NCI-H2196 treated with DMSO at 0.1 percent for 48 hours (cell line): ENCODE data around the gene KLK2.

Experiments used
- DNase-seq: peaks from one replicate; lab custom pipeline; 2025; ENCODE audit not compliant: unreplicated experiment; lab: John Stamatoyannopoulos, UW

KLK2 gene

GRCh38 chr19:50844296-50844935, 28.8 kb upstream of the KLK2 start:
- peak; percentile 28 for DNase-seq

DNA sequence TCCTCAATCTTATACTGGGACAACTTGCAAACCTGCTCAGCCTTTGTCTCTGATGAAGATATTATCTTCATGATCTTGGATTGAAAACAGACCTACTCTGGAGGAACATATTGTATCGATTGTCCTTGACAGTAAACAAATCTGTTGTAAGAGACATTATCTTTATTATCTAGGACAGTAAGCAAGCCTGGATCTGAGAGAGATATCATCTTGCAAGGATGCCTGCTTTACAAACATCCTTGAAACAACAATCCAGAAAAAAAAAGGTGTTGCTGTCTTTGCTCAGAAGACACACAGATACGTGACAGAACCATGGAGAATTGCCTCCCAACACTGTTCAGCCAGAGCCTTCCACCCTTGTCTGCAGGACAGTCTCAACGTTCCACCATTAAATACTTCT, 22.5 kb upstream of the KLK2 start:
- DNase-seq = no peak

DNA sequence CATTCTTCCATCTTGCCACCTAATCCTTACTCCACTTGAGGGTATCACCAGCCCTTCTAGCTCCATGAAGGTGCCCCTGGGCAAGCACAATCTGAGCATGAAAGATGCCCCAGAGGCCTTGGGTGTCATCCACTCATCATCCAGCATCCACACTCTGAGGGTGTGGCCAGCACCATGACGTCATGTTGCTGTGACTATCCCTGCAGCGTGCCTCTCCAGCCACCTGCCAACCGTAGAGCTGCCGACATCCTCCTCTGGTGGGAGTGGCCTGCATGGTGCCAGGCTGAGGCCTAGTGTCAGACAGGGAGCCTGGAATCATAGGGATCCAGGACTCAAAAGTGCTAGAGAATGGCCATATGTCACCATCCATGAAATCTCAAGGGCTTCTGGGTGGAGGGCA, 21.6 kb upstream of the KLK2 start:
- DNase-seq = no peak

DNA sequence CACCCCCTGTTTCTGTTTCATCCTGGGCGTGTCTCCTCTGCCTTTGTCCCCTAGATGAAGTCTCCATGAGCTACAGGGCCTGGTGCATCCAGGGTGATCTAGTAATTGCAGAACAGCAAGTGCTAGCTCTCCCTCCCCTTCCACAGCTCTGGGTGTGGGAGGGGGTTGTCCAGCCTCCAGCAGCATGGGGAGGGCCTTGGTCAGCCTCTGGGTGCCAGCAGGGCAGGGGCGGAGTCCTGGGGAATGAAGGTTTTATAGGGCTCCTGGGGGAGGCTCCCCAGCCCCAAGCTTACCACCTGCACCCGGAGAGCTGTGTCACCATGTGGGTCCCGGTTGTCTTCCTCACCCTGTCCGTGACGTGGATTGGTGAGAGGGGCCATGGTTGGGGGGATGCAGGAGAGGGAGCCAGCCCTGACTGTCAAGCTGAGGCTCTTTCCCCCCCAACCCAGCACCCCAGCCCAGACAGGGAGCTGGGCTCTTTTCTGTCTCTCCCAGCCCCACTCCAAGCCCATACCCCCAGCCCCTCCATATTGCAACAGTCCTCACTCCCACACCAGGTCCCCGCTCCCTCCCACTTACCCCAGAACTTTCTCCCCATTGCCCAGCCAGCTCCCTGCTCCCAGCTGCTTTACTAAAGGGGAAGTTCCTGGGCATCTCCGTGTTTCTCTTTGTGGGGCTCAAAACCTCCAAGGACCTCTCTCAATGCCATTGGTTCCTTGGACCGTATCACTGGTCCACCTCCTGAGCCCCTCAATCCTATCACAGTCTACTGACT, 18.4 kb upstream of the KLK2 start, which contains the start of gene KLK3:
Gene KLK3 (plus strand): TSS at position 280 of the 775 bp plus-strand sequence. CDS start 41 bp downstream, at position 321.
- DNase-seq = no peak

- no peak for DNase-seq
Observed at GRCh38 chr19:50857366-50857765, 15.9 kb upstream of the KLK2 start.

GRCh38 chr19:50858886-50859285, 14.4 kb upstream of the KLK2 start:
- peak; percentile 87 for DNase-seq

DNA sequence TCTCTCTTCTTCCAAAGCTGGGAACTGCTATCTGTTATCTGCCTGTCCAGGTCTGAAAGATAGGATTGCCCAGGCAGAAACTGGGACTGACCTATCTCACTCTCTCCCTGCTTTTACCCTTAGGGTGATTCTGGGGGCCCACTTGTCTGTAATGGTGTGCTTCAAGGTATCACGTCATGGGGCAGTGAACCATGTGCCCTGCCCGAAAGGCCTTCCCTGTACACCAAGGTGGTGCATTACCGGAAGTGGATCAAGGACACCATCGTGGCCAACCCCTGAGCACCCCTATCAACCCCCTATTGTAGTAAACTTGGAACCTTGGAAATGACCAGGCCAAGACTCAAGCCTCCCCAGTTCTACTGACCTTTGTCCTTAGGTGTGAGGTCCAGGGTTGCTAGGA, 13.4 kb upstream of the KLK2 start:
- DNase-seq = no peak

DNA sequence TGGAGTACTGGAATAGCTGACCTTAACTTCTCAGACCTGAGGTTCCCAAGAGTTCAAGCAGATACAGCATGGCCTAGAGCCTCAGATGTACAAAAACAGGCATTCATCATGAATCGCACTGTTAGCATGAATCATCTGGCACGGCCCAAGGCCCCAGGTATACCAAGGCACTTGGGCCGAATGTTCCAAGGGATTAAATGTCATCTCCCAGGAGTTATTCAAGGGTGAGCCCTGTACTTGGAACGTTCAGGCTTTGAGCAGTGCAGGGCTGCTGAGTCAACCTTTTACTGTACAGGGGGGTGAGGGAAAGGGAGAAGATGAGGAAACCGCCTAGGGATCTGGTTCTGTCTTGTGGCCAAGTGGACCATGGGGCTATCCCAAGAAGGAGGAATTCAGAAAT, 12.2 kb upstream of the KLK2 start:
- no peak for DNase-seq

DNA sequence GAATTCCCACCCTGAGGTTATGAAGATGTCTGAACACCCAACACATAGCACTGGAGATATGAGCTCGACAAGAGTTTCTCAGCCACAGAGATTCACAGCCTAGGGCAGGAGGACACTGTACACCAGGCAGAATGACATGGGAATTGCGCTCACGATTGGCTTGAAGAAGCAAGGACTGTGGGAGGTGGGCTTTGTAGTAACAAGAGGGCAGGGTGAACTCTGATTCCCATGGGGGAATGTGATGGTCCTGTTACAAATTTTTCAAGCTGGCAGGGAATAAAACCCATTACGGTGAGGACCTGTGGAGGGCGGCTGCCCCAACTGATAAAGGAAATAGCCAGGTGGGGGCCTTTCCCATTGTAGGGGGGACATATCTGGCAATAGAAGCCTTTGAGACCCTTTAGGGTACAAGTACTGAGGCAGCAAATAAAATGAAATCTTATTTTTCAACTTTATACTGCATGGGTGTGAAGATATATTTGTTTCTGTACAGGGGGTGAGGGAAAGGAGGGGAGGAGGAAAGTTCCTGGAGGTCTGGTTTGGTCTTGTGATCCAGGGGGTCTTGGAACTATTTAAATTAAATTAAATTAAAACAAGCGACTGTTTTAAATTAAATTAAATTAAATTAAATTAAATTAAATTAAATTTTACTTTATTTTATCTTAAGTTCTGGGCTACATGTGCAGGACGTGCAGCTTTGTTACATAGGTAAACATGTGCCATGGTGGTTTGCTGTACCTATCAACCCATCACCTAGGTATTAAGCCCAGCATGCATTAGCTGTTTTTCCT, 11.5 kb upstream of the KLK2 start:
- DNase-seq = no peak

DNA sequence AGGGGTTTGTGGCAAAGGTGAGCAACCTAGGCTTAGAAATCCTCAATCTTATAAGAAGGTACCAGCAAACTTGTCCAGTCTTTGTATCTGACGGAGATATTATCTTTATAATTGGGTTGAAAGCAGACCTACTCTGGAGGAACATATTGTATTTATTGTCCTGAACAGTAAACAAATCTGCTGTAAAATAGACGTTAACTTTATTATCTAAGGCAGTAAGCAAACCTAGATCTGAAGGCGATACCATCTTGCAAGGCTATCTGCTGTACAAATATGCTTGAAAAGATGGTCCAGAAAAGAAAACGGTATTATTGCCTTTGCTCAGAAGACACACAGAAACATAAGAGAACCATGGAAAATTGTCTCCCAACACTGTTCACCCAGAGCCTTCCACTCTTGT, 3.8 kb upstream of the KLK2 start:
- DNase-seq = no peak

GRCh38 chr19:50870417-50871089, 2.7 kb upstream of the KLK2 start:
- no peak for DNase-seq

DNA sequence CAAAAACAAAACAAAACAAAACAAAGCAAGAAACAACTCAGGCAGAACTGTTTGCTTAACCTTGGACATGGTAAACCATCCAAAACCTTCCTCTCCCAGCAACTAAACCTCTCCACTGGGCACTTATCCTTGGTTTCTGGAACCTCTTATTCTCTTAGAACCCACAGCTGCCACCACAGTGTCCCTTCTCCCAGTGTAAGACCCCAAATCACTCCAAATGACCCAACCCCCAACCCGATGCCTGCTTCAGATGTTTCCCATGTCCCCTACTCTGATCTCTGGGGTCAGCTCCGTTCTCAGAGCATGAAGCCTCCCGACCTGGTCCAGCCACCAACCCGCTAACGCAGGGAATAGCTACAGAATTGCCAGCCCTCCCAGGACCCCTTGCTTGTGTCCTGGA, 972 bp downstream of the KLK2 start:
- no peak for DNase-seq

DNA sequence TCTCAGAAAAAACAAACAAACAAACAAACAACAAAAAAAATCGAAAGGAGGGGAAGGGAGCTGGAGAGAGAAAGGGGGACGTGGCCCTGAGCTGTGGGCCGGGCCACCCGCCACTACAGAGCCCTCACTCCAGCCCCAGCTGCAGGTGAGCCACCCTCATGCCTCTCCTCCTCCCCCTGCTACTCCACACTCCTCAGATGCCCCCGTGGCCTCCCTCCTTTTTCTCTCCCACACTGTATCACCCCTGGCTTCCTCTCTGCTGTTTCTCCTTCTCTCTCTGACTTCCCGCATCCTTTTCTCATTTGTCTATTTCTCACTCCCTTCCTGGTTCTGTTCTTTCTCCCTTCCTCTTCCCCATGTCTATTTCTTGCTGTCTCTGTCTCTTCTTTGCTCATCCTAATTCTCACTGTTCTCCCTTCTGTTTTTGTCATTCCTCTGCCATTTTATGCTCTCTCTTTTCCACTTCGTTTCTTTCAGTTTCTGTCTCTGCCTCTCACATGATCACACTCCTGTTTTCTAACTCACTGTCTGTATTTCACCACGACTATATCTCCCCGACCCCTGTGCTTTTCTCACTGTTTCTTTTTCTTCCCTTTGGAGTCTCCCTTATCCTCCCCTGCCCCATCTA, 2.7 kb downstream of the KLK2 start:
- DNase-seq = no peak

DNA sequence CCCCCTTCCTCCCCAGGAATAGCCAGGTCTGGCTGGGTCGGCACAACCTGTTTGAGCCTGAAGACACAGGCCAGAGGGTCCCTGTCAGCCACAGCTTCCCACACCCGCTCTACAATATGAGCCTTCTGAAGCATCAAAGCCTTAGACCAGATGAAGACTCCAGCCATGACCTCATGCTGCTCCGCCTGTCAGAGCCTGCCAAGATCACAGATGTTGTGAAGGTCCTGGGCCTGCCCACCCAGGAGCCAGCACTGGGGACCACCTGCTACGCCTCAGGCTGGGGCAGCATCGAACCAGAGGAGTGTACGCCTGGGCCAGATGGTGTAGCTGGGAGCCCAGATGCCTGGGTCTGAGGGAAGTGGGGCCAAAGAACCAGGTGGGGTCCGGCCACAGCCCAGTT, 3.2 kb downstream of the KLK2 start:
- DNase-seq = no peak

DNA sequence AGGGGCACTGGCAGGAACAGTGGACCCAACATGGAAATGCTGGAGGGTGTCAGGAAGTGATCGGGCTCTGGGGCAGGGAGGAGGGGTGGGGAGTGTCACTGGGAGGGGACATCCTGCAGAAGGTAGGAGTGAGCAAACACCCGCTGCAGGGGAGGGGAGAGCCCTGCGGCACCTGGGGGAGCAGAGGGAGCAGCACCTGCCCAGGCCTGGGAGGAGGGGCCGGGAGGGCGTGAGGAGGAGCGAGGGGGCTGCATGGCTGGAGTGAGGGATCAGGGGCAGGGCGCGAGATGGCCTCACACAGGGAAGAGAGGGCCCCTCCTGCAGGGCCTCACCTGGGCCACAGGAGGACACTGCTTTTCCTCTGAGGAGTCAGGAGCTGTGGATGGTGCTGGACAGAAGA, 4.1 kb downstream of the KLK2 start:
- peak; percentile 8 for DNase-seq

DNA sequence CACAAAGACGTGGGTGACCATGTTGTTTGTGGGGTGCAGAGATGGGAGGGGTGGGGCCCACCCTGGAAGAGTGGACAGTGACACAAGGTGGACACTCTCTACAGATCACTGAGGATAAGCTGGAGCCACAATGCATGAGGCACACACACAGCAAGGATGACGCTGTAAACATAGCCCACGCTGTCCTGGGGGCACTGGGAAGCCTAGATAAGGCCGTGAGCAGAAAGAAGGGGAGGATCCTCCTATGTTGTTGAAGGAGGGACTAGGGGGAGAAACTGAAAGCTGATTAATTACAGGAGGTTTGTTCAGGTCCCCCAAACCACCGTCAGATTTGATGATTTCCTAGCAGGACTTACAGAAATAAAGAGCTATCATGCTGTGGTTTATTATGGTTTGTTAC, 5.6 kb downstream of the KLK2 start:
- DNase-seq = no peak

DNA sequence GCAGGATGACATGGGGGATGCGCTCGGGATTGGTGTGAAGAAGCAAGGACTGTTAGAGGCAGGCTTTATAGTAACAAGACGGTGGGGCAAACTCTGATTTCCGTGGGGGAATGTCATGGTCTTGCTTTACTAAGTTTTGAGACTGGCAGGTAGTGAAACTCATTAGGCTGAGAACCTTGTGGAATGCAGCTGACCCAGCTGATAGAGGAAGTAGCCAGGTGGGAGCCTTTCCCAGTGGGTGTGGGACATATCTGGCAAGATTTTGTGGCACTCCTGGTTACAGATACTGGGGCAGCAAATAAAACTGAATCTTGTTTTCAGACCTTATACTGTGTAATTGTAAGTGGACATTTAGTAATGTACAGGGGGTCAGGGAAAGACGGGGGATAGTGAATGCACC, 7.0 kb downstream of the KLK2 start:
- no peak for DNase-seq

DNA sequence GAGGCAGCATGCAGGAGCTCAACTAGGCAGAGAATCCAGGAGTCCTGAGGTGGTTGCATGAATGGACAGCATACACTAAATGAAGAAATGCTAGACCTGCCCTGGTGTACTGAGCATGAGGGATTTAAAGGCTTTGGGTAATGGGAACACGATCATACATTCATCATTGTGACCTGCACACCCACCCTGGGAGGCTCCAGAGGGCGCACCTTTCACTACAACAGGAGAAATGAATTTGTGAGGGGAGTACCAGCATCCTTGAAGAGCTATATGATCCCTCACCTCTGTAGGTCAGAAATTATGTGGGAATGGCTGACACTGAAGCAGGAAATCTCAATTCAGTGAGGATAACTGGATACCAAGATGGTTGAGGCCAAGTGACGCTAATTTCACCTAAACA, 8.9 kb downstream of the KLK2 start:
- no peak for DNase-seq

GRCh38 chr19:50889638-50890037, 16.4 kb downstream of the KLK2 start:
- DNase-seq = no peak

DNA sequence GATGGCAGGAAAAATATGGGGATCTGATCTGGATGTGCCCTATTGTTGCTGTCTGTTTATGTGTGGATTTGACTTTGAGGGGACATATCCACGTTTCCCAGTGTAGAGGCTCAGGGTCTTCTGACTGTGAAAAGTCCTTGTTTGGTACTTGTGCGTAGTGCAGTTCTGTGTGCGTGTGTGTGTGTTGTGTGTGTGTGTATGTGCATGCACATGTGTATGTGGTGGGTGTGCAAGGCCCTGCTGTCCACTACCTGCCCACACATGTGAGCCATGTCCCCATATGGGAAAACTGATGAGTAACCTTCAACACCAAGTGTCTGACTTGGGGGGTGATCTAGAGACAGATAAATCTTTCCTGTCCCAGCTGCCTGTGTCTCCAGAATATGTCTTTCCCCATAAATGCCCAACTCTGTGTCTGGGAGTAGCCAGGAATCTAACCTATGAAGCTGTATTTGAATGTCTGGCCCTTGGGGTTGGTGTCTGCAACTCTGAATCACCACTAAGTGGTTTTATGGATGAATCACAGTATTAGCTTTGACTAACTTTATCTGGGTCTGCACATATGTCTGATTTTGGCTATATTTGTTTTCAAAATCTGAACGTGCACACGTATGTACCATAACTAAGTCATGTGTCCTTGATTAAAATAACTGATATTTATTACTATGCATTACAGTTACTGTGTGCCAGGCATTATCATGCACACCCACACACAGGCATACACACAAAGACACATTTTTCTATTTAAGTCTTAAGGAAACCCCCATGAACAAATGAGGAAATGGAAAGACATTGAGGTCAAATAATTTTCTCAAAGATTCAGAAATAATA, 17.4 kb downstream of the KLK2 start:
- DNase-seq = no peak
